CD4-positive, alpha-beta T cell (primary cell): ENCODE measurements around the gene KCNN3. TPM values are rescaled to one million over a fixed set of nuclear protein-coding genes. Genes with fewer than 3 reads are reported as not detected.

Source experiments
- ATAC-seq: fragments of 200-7000 bp; cut with Tn5 transposase; one replicate; pipeline ENCODE4 v1.10.0; 2022; ENCODE audit warnings: mild to moderate bottlenecking; ENCODE audit not compliant: poor library complexity
- CTCF ChIA-PET: fragments of 350-600 bp; sonication (Branson Sonifier 250); formaldehyde crosslinking; loops from one replicate; lab custom pipeline; 2021; ENCODE audit warnings: antibody characterized with exemption, inconsistent platforms; lab: Charles Lee
- POLR2A ChIA-PET: fragments of 350-600 bp; sonication (Branson Sonifier 250); formaldehyde crosslinking; loops from one replicate; lab custom pipeline; 2021; ENCODE audit warnings: antibody characterized with exemption, inconsistent platforms; lab: Charles Lee
- DNase-seq, 14 experiments: peaks; one replicate each; pipeline ENCODE4 v3.0.0-alpha.2; 2013 to 2020; ENCODE audit warnings: mixed read lengths in 2 of 14
- H3K27ac ChIP-seq, 2 donors: one replicate each; pipeline versions ENCODE4 v1.5.1 to v1.7.0; 2013; ENCODE audit warnings: low read length in 2 of 2, low read depth in 1 of 2, mild to moderate bottlenecking in 1 of 2
- H3K27me3 ChIP-seq, 2 experiments: 1 replicate in 1 of 2; 2 replicates in 1 of 2; pipeline versions ENCODE4 v1.6.1 to v1.7.0; 2013; ENCODE audit warnings: low read length in 2 of 2, control low read depth in 1 of 2, mild to moderate bottlenecking in 1 of 2, moderate library complexity in 1 of 2; ENCODE audit not compliant: insufficient read depth in 2 of 2, control insufficient read depth in 1 of 2
- H3K36me3 ChIP-seq: one replicate; pipeline ENCODE4 v1.6.1; 2013; ENCODE audit warnings: low read length, control low read depth; ENCODE audit not compliant: insufficient read depth
- H3K4me1 ChIP-seq: one replicate; pipeline ENCODE4 v1.6.1; 2013; ENCODE audit warnings: low read length, control low read depth; ENCODE audit not compliant: insufficient read depth
- H3K4me3 ChIP-seq: one replicate; pipeline ENCODE4 v1.5.1; 2013; ENCODE audit warnings: mild to moderate bottlenecking, low read length, moderate library complexity
- H3K9me3 ChIP-seq, 2 experiments: 1 replicate in 1 of 2; 2 replicates in 1 of 2; pipeline versions ENCODE4 v1.6.1 to v1.7.0; 2013; ENCODE audit warnings: low read length in 2 of 2, mild to moderate bottlenecking in 2 of 2, control low read depth in 1 of 2, moderate library complexity in 1 of 2; ENCODE audit not compliant: control insufficient read depth in 1 of 2, insufficient read depth in 1 of 2
- H3K27ac Mint-ChIP-seq: one replicate; pipeline ENCODE4 v1.8.0; 2020; ENCODE audit warnings: mixed read lengths
- H3K27me3 Mint-ChIP-seq: one replicate; pipeline ENCODE4 v1.8.0; 2021; ENCODE audit warnings: mixed read lengths
- H3K36me3 Mint-ChIP-seq: one replicate; pipeline ENCODE4 v1.8.0; 2021; ENCODE audit warnings: low read depth, mixed read lengths
- H3K4me1 Mint-ChIP-seq: one replicate; pipeline ENCODE4 v1.8.0; 2021; ENCODE audit warnings: low read depth, mixed read lengths
- H3K4me3 Mint-ChIP-seq: one replicate; pipeline ENCODE4 v1.8.0; 2020; ENCODE audit warnings: mild to moderate bottlenecking, mixed read lengths
- H3K9me3 Mint-ChIP-seq: one replicate; pipeline ENCODE4 v1.8.0; 2020; ENCODE audit warnings: mixed read lengths
- CTCF ChIP-seq: fragments of 200-600 bp; IDR thresholded peaks from one replicate; pipeline ENCODE4 v1.8.0; 2022; ENCODE audit warnings: antibody characterized with exemption, mild to moderate bottlenecking
- intact Hi-C, 2 experiments: fragments of 100-400 bp; cut with DNase I in 1 of 2; cut with micrococcal nuclease in 1 of 2; formaldehyde crosslinking; loops; one replicate each; pipeline versions ENCODE4 v1.15.1 to v1.9.0; 2023 to 2025; cut with DNase I, micrococcal nuclease
- total RNA-seq, 174 experiments: library from RNA in 2 of 174; stranded (reverse) in 2 of 174; gene quantifications; one replicate each; pipeline ENCODE4 v1.2.3 and lab custom pipeline; 2021 to 2026

The KCNN3 gene
- total RNA-seq, 2 experiments from 2014 or later, result not detected

- ChIA-PET CTCF (interaction anchor here (1.3 to 2.4 kb wide), 4 partner anchors 22 to 397 kb away, joined by 3 to 18 read pairs (median 4); no protein-coding TSS in a partner anchor), POLR2A (no interaction called here)
- Histone ChIP-seq H3K4me3 (no peak overlapping the region), H3K27me3 (no peaks in the 10 kb centered on the region), H3K27ac (no peak overlapping the region), H3K36me3 (no peaks in the 10 kb centered on the region), H3K9me3 (no peaks in the 10 kb centered on the region), H3K4me1 (no peaks in the 10 kb centered on the region)
- no peak overlapping the region for H3K27ac Mint-ChIP-seq
- H3K4me1 Mint-ChIP-seq, result no peaks in the 10 kb centered on the region
- H3K36me3 Mint-ChIP-seq, result no peaks in the 10 kb centered on the region
- ATAC-seq, result no peak
- no peak for TF ChIP-seq CTCF
- DNase-seq, result no peak
- intact Hi-C loops, result loop anchor here in 1 of 2 experiments (5.0 kb wide), 2 partner anchors 115 to 395 kb away; no protein-coding TSS in a partner anchor
- H3K9me3 Mint-ChIP-seq, result no peaks in the 10 kb centered on the region
- H3K4me3 Mint-ChIP-seq, result no peak overlapping the region
- peaks cover 5% of the 10 kb centered on the region for H3K27me3 Mint-ChIP-seq
Measured at GRCh38 chr1:154877370-154877974, 7.4 kb upstream of the KCNN3 start.

DNA sequence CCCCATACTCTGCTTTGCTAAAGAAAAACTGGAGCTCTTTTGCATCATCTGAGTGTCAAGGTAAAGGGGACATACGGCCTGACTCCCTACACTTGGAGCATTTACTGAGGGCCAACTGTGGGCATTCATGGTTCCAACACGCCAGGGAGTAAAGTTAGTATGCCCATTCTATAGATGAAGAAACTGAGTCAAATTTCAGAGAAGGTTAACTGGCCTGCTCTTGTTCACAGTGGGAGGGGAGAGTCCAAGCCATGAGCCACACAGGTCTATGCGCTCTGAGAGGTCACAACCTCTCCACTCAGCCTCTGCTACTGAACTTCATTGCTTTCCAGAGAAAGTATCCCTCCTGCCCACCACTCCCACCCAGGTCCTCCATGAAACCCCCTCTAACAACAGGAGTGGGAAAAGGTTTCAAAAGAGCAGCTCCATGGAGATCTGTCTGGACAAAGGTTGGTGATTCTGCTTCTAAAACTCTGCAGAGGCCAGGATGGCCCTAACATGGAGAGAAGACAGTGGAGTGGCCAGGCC lies 6.8 kb upstream of the KCNN3 start:
- Mint-ChIP-seq H3K4me1 (no peaks in the 10 kb centered on the region), H3K27me3 (peaks cover 5% of the 10 kb centered on the region), H3K27ac (no peak overlapping the region), H3K9me3 (no peaks in the 10 kb centered on the region), H3K4me3 (no peak overlapping the region), H3K36me3 (no peaks in the 10 kb centered on the region)
- intact Hi-C loops, result loop anchor here in 1 of 2 experiments (5.0 kb wide), 2 partner anchors 115 to 395 kb away; no protein-coding TSS in a partner anchor
- ChIA-PET POLR2A (no interaction called here), CTCF (no interaction called here)
- H3K4me1 ChIP-seq, result no peaks in the 10 kb centered on the region
- no peaks in the 10 kb centered on the region for H3K9me3 ChIP-seq
- no peaks in the 10 kb centered on the region for H3K36me3 ChIP-seq
- no peak overlapping the region for H3K27ac ChIP-seq
- no peak for TF ChIP-seq CTCF
- DNase-seq, result no peak
- no peaks in the 10 kb centered on the region for H3K27me3 ChIP-seq
- no peak overlapping the region for H3K4me3 ChIP-seq
- ATAC-seq, result no peak

GRCh38 chr1:154874465-154874864 lies 4.4 kb upstream of the KCNN3 start:
- DNase-seq (no peak), ATAC-seq (no peak)
- H3K27me3 Mint-ChIP-seq, result peaks cover 28% of the 10 kb centered on the region
- ChIA-PET CTCF (no interaction called here), POLR2A (no interaction called here)
- intact Hi-C loops, result no loop called here
- Histone ChIP-seq H3K4me1 (peaks cover 11% of the 10 kb centered on the region), H3K4me3 (no peak overlapping the region), H3K27me3 (peaks cover 10 to 17% of the 10 kb centered on the region in 2 experiments), H3K27ac (no peak overlapping the region), H3K36me3 (no peaks in the 10 kb centered on the region), H3K9me3 (no peaks in the 10 kb centered on the region)
- TF ChIP-seq CTCF, result no peak
- peaks cover 17% of the 10 kb centered on the region for H3K4me1 Mint-ChIP-seq
- no peak overlapping the region for H3K4me3 Mint-ChIP-seq
- H3K27ac Mint-ChIP-seq, result no peak overlapping the region
- H3K36me3 Mint-ChIP-seq, result no peaks in the 10 kb centered on the region
- no peaks in the 10 kb centered on the region for H3K9me3 Mint-ChIP-seq
